Stimulated activated CD4-positive, alpha-beta T cell treated with anti-CD3 and anti-CD28 coated beads, Interleukin-2, amount 100 ng/mL, for 48 hours (primary cell): ENCODE data around the gene HOXA6.

Source experiments
- DNase-seq, 2 donors: peaks; one replicate each; pipeline ENCODE4 v3.0.0-alpha.2; 2020

Gene HOXA6

GRCh38 chr7:27149842-27150567 lies 2.4 kb upstream of the HOXA6 start:
- DNase-seq: no peak

GRCh38 chr7:27148756-27149641 lies 1.4 kb upstream of the HOXA6 start:
- DNase-seq: no peak

GRCh38 chr7:27148031-27148755 lies 619 bp upstream of the HOXA6 start:
- DNase-seq: no peak

- no peak for DNase-seq
Observed at GRCh38 chr7:27146491-27147198, 929 bp downstream of the HOXA6 start.

- no peak for DNase-seq
Observed at GRCh38 chr7:27145914-27146412, 1.6 kb downstream of the HOXA6 start.

GRCh38 chr7:27145165-27145913 lies 2.2 kb downstream of the HOXA6 start:
- no peak for DNase-seq

- no peak for DNase-seq
Observed at GRCh38 chr7:27144781-27145164, 2.8 kb downstream of the HOXA6 start.

- no peak for DNase-seq
Observed at GRCh38 chr7:27143950-27144780, 3.4 kb downstream of the HOXA6 start.

- no peak for DNase-seq
Observed at GRCh38 chr7:27143023-27143949, 4.3 kb downstream of the HOXA6 start, which contains the start of gene HOXA5. Gene HOXA5, minus strand, starts transcription at chr7:27143681. Its CDS starts 74 bp downstream, at chr7:27143607.

GRCh38 chr7:27142580-27143022 lies 5.0 kb downstream of the HOXA6 start:
- DNase-seq: no peak

GRCh38 chr7:27141923-27142579 lies 5.5 kb downstream of the HOXA6 start:
- no peak for DNase-seq

GRCh38 chr7:27141137-27141922 lies 6.2 kb downstream of the HOXA6 start:
- no peak for DNase-seq

- no peak for DNase-seq
Observed at GRCh38 chr7:27140126-27140857, 7.3 kb downstream of the HOXA6 start.

- DNase-seq: no peak
Observed at GRCh38 chr7:27139334-27140125, 8.0 kb downstream of the HOXA6 start.

- no peak for DNase-seq
Observed at GRCh38 chr7:27138985-27139333, 8.6 kb downstream of the HOXA6 start.

GRCh38 chr7:27138472-27138871 lies 9.1 kb downstream of the HOXA6 start:
- no peak for DNase-seq
